Stimulated activated CD4-positive, alpha-beta T cell treated with anti-CD3 and anti-CD28 coated beads, Interleukin-2, amount 100 ng/mL, for 4 hours (primary cell): ENCODE data around the gene GSDME.

Source experiments
- DNase-seq: peaks from one replicate; pipeline ENCODE4 v3.0.0-alpha.2; 2020; ENCODE audit warnings: low read depth

GSDME gene

GRCh38 chr7:24652251-24652939 is 104.9 kb downstream of the GSDME start:
- DNase-seq: no peak
